GM12872 (cell line): Measurements from ENCODE around the gene RNF214.

Source experiments
- TF ChIP-seq, protein P1 (sequence below): IDR thresholded peaks from 3 replicates; pipeline ENCODE4 v1.5.1; 2011; ENCODE audit warnings: low read depth, mild to moderate bottlenecking, low read length, moderate library complexity; ENCODE audit not compliant: insufficient read depth

The RNF214 gene

GRCh38 chr11:117296881-117297280 is 64.4 kb downstream of the RNF214 start:
- TF ChIP-seq, protein P1, sequence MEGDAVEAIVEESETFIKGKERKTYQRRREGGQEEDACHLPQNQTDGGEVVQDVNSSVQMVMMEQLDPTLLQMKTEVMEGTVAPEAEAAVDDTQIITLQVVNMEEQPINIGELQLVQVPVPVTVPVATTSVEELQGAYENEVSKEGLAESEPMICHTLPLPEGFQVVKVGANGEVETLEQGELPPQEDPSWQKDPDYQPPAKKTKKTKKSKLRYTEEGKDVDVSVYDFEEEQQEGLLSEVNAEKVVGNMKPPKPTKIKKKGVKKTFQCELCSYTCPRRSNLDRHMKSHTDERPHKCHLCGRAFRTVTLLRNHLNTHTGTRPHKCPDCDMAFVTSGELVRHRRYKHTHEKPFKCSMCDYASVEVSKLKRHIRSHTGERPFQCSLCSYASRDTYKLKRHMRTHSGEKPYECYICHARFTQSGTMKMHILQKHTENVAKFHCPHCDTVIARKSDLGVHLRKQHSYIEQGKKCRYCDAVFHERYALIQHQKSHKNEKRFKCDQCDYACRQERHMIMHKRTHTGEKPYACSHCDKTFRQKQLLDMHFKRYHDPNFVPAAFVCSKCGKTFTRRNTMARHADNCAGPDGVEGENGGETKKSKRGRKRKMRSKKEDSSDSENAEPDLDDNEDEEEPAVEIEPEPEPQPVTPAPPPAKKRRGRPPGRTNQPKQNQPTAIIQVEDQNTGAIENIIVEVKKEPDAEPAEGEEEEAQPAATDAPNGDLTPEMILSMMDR: no peak

DNA sequence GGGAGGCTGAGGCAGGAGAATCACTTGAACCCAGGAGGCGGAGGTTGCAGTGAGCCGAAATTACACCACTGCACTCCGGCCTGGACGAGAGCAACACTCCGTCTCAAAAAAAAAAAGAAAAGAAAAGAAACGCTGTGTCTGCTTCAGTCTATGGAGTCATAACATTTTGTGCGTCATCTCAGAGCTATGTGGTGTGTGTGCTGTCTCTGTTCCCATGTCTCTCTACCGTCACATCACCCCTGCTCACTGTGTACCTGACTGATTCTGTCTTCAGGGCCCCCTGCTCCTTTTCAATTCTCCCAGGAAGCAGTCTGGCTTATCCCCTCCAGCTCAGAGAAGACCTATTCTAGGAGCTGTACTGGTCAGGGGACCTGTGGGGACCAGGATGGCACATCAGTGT is 65.7 kb downstream of the RNF214 start:
- TF ChIP-seq, protein P1: no peak

- TF ChIP-seq, protein P1: no peak
These were observed 67.1 kb downstream of the RNF214 start for GRCh38 chr11:117299351-117300282.

GRCh38 chr11:117300283-117300663 is 67.8 kb downstream of the RNF214 start:
- TF ChIP-seq, protein P1: no peak

DNA sequence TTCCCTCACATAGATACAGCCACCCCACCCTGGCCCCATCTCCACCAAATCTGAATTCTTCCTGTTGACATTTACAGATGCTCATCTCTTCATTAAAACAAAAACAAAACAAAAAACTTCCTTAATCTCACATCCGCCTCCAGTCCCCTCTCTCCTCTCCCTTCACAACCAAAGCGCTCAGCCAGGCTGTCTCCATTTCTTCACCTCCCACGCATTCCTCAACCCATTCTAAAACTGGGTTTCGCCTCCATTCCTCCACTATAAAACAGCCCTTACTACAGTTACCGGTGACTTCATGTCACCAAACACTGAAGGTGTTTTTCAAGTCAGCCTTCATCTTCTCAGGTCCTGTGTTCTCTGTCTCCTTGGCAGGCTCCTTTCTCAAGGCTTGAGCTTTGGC is 68.3 kb downstream of the RNF214 start:
- TF ChIP-seq, protein P1: no peak

DNA sequence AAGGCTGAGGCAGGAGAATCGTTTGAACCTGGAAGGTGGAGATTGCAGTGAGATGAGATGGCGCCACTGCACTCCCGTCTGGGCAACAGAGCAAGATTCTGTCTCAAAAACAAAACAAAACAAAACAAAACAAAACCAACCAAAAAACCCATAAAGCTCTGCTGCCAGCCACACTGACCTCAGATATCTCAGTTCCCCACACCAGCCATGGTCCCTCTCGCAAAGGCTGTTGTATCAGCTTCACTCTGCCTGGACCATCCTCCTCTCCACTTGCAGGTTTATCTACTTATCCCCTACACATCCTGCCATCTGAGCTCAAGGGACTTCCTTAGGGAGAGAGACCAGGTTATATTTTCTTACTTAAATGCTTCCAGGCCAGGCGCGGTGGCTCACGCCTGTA is 69.8 kb downstream of the RNF214 start:
- TF ChIP-seq, protein P1: no peak

- TF ChIP-seq, protein P1: no peak
These were observed 70.6 kb downstream of the RNF214 start for GRCh38 chr11:117303101-117303500.
